ENCODE measurements around the gene CSN1S1.

CSN1S1 gene

GRCh38 chr4:69994782-69995181 lies 63.9 kb downstream of the CSN1S1 start:
- DNase-seq (ENCODE audit: low read depth in 2 of 2) = no peak

- DNase-seq (ENCODE audit: low read depth in 2 of 2) = no peak
Measured at GRCh38 chr4:69995526-69996016, 64.7 kb downstream of the CSN1S1 start, which contains the start of gene STATH. Gene STATH (plus strand): TSS chr4:69995966. CDS start chr4:69998438, 2,472 bp downstream.

Data from stimulated activated CD8-positive, alpha-beta memory T cell treated with anti-CD3 and anti-CD28 coated beads, Interleukin-15, amount 100 ng/mL, for 4 hours (primary cell).